H9 (cell line): Measurements from ENCODE around the gene MLLT3. TPM values are rescaled to one million over a fixed set of nuclear protein-coding genes. Genes with fewer than 3 reads are reported as not detected.

Experiments
- DNase-seq: peaks from one replicate; pipeline ENCODE4 v3.0.0-alpha.2; 2017
- H2AFZ ChIP-seq: one replicate; pipeline ENCODE4 v1.6.1; 2013; ENCODE audit warnings: mild to moderate bottlenecking, low read length, control low read depth, moderate library complexity
- H2AK5ac ChIP-seq: 2 replicates; pipeline ENCODE4 v1.6.1; 2013; ENCODE audit warnings: low read length, control low read depth, mixed read lengths; ENCODE audit not compliant: insufficient read length
- H2BK120ac ChIP-seq: one replicate; pipeline ENCODE4 v1.6.1; 2013; ENCODE audit warnings: low read depth, mild to moderate bottlenecking, low read length, control low read depth, inconsistent platforms; ENCODE audit not compliant: poor library complexity, severe bottlenecking
- H2BK12ac ChIP-seq: 2 replicates; pipeline ENCODE4 v1.6.1; 2013; ENCODE audit warnings: low read length, control low read depth, mixed read lengths, low read depth; ENCODE audit not compliant: insufficient read length
- H2BK15ac ChIP-seq: 2 replicates; pipeline ENCODE4 v1.6.1; 2013; ENCODE audit warnings: low read depth, low read length, control low read depth
- H2BK20ac ChIP-seq: one replicate; pipeline ENCODE4 v1.6.1; 2013; ENCODE audit warnings: low read depth, mild to moderate bottlenecking, low read length, control low read depth, inconsistent platforms; ENCODE audit not compliant: poor library complexity, severe bottlenecking
- H2BK5ac ChIP-seq: 2 replicates; pipeline ENCODE4 v1.6.1; 2013; ENCODE audit warnings: low read length, control low read depth, mixed read lengths; ENCODE audit not compliant: insufficient read length
- H3K14ac ChIP-seq: 2 replicates; pipeline ENCODE4 v1.6.1; 2013; ENCODE audit warnings: low read length, control low read depth; ENCODE audit not compliant: insufficient read depth
- H3K18ac ChIP-seq: 2 replicates; pipeline ENCODE4 v1.6.1; 2013; ENCODE audit warnings: low read depth, mild to moderate bottlenecking, mixed read lengths, low read length, control low read depth; ENCODE audit not compliant: insufficient read length
- H3K23ac ChIP-seq: 2 replicates; pipeline ENCODE4 v1.6.1; 2013; ENCODE audit warnings: low read length, control low read depth, mixed read lengths, low read depth; ENCODE audit not compliant: insufficient read length
- H3K23me2 ChIP-seq: 2 replicates; pipeline ENCODE4 v1.6.1; 2013; ENCODE audit warnings: low read depth, mild to moderate bottlenecking, mixed read lengths, low read length, control low read depth; ENCODE audit not compliant: insufficient read length, poor library complexity, severe bottlenecking
- H3K27ac ChIP-seq: 2 replicates; pipeline ENCODE4 v1.5.1; 2013; ENCODE audit warnings: low read length, control low read depth, mixed read lengths, low read depth; ENCODE audit not compliant: insufficient read length
- H3K27me3 ChIP-seq: 2 replicates; pipeline ENCODE4 v1.6.1; 2013; ENCODE audit warnings: low read length, control low read depth, inconsistent platforms; ENCODE audit not compliant: insufficient read depth
- H3K4ac ChIP-seq: 2 replicates; pipeline ENCODE4 v1.6.1; 2013; ENCODE audit warnings: low read depth, mild to moderate bottlenecking, control low read depth, inconsistent platforms, low read length, moderate library complexity
- H3K4me1 ChIP-seq: 2 replicates; pipeline ENCODE4 v1.6.1; 2013; ENCODE audit warnings: low read length, control low read depth, inconsistent platforms; ENCODE audit not compliant: insufficient read depth
- H3K4me2 ChIP-seq: 2 replicates; pipeline ENCODE4 v1.6.1; 2013; ENCODE audit warnings: low read length, control low read depth, mixed read lengths; ENCODE audit not compliant: insufficient read length, insufficient read depth
- H3K56ac ChIP-seq: 2 replicates; pipeline ENCODE4 v1.6.1; 2013; ENCODE audit warnings: low read depth, mild to moderate bottlenecking, mixed read lengths, low read length, control low read depth; ENCODE audit not compliant: insufficient read length
- H3K79me1 ChIP-seq: 2 replicates; pipeline ENCODE4 v1.6.1; 2013; ENCODE audit warnings: low read depth, mild to moderate bottlenecking, moderate library complexity, low read length, control low read depth, inconsistent platforms; ENCODE audit not compliant: insufficient read depth, poor library complexity, severe bottlenecking
- H3K79me2 ChIP-seq: 2 replicates; pipeline ENCODE4 v1.6.1; 2013; ENCODE audit warnings: low read length, control low read depth, inconsistent platforms; ENCODE audit not compliant: insufficient read depth
- H3K9ac ChIP-seq: 2 replicates; pipeline ENCODE4 v1.6.1; 2013; ENCODE audit warnings: low read length, control low read depth, mixed read lengths; ENCODE audit not compliant: insufficient read length; ENCODE audit errors: extremely low read depth
- H3K9me3 ChIP-seq: one replicate; pipeline ENCODE4 v1.6.1; 2013; ENCODE audit warnings: low read depth, low read length, inconsistent platforms; ENCODE audit not compliant: control insufficient read depth
- H3T11ph ChIP-seq: one replicate; pipeline ENCODE4 v1.6.1; 2013; ENCODE audit warnings: mild to moderate bottlenecking, low read length, control low read depth, inconsistent platforms
- H4K20me1 ChIP-seq: one replicate; pipeline ENCODE4 v1.6.1; 2013; ENCODE audit not compliant: control insufficient read depth, insufficient read length, insufficient read depth
- H4K5ac ChIP-seq: 2 replicates; pipeline ENCODE4 v1.6.1; 2013; ENCODE audit warnings: low read depth, mild to moderate bottlenecking, mixed read lengths, low read length, control low read depth; ENCODE audit not compliant: insufficient read length
- H4K8ac ChIP-seq: replicated peaks from 2 replicates; pipeline ENCODE4 v1.6.1; 2013; ENCODE audit warnings: low read length, control low read depth, mixed read lengths, low read depth; ENCODE audit not compliant: insufficient read length
- H4K91ac ChIP-seq: 2 replicates; pipeline ENCODE4 v1.6.1; 2013; ENCODE audit warnings: low read depth, mild to moderate bottlenecking, moderate library complexity, mixed read lengths, low read length, control low read depth; ENCODE audit not compliant: insufficient read length
- H3K27ac Mint-ChIP-seq, 3 experiments: 2 replicates in 2 of 3; 3 replicates in 1 of 3; pipeline ENCODE4 v1.8.0; 2020 to 2021; ENCODE audit warnings: mixed read lengths in 3 of 3, mild to moderate bottlenecking in 1 of 3, moderate library complexity in 1 of 3
- H3K27me3 Mint-ChIP-seq: 2 replicates; pipeline ENCODE4 v1.8.0; 2021; ENCODE audit warnings: low read depth, mild to moderate bottlenecking, moderate library complexity, mixed read lengths
- H3K36me3 Mint-ChIP-seq, 3 experiments: 2 replicates in 2 of 3; 3 replicates in 1 of 3; pipeline ENCODE4 v1.8.0; 2020 to 2021; ENCODE audit warnings: low read depth in 3 of 3, mixed read lengths in 3 of 3; ENCODE audit not compliant: insufficient read depth in 1 of 3
- H3K4me1 Mint-ChIP-seq, 2 experiments: 2 replicates each; pipeline ENCODE4 v1.8.0; 2020; ENCODE audit warnings: mixed read lengths in 2 of 2
- H3K4me3 Mint-ChIP-seq, 2 experiments: 2 replicates in 1 of 2; 3 replicates in 1 of 2; pipeline ENCODE4 v1.8.0; 2020 to 2021; ENCODE audit warnings: mild to moderate bottlenecking in 2 of 2, mixed read lengths in 2 of 2, moderate library complexity in 1 of 2
- H3K9me3 Mint-ChIP-seq, 2 experiments: 2 replicates in 1 of 2; 3 replicates in 1 of 2; pipeline ENCODE4 v1.8.0; 2020; ENCODE audit warnings: mild to moderate bottlenecking in 2 of 2, mixed read lengths in 2 of 2, moderate library complexity in 1 of 2
- WGBS: extraction: QIAGEN DNeasy Blood & Tissue Kit; methylation state at CpG from one replicate; pipeline ENCODE4 v1.1.7; 2013; ENCODE audit warnings: missing lambda C conversion rate, low lambda C conversion rate, mixed read lengths; ENCODE audit not compliant: insufficient read length; ENCODE audit errors: extremely low coverage; 5-methylcytosine and 5-hydroxymethylcytosine counted together
- total RNA-seq: library from RNA; stranded (reverse); gene quantifications from 2 replicates; pipeline ENCODE4 v1.2.1, GENCODE V29; 2021
- TF ChIP-seq, protein P1 (sequence below): fragments of 200-600 bp; sonication (generic); conservative IDR thresholded peaks from 3 replicates; pipeline ENCODE4 v1.8.0; 2021; ENCODE audit warnings: antibody characterized with exemption, mild to moderate bottlenecking

The MLLT3 gene
- total RNA-seq, 1 experiment from 2014 or later, result 3.9 TPM

- no peak overlapping the region for H2BK15ac ChIP-seq
- no peak overlapping the region for H3K18ac ChIP-seq
- H2AK5ac ChIP-seq, result no peak overlapping the region
- H3K27me3 Mint-ChIP-seq, result peaks cover 44% of the 10 kb centered on the region
- H3K27me3 ChIP-seq, result peaks cover 26% of the 10 kb centered on the region
- no peaks in the 10 kb centered on the region for H3K4me1 ChIP-seq
- TF ChIP-seq, protein P1, sequence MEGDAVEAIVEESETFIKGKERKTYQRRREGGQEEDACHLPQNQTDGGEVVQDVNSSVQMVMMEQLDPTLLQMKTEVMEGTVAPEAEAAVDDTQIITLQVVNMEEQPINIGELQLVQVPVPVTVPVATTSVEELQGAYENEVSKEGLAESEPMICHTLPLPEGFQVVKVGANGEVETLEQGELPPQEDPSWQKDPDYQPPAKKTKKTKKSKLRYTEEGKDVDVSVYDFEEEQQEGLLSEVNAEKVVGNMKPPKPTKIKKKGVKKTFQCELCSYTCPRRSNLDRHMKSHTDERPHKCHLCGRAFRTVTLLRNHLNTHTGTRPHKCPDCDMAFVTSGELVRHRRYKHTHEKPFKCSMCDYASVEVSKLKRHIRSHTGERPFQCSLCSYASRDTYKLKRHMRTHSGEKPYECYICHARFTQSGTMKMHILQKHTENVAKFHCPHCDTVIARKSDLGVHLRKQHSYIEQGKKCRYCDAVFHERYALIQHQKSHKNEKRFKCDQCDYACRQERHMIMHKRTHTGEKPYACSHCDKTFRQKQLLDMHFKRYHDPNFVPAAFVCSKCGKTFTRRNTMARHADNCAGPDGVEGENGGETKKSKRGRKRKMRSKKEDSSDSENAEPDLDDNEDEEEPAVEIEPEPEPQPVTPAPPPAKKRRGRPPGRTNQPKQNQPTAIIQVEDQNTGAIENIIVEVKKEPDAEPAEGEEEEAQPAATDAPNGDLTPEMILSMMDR, result no peak
- H4K5ac ChIP-seq, result no peak overlapping the region
- H4K20me1 ChIP-seq, result no peaks in the 10 kb centered on the region
- H3K36me3 Mint-ChIP-seq, result no peaks in the 10 kb centered on the region
- no peaks in the 10 kb centered on the region for H3K9me3 Mint-ChIP-seq
- no peak overlapping the region for H3K9ac ChIP-seq
- no peaks in the 10 kb centered on the region for H3K9me3 ChIP-seq
- no peaks in the 10 kb centered on the region for H3K79me1 ChIP-seq
- no peak overlapping the region for H2BK5ac ChIP-seq
- H4K91ac ChIP-seq, result no peak overlapping the region
- no peak overlapping the region for H2BK120ac ChIP-seq
- H3K14ac ChIP-seq, result no peak overlapping the region
- H3K4me3 Mint-ChIP-seq, result peak overlapping the region in 1 of 2 experiments; percentile 93; a peak in 3 of 5 replicates
- DNase-seq, result no peak
- H3K4me1 Mint-ChIP-seq, result peaks cover 23 to 35% of the 10 kb centered on the region in 2 experiments
- no peak overlapping the region for H2BK20ac ChIP-seq
- H2AFZ ChIP-seq, result no peak overlapping the region
- no peak overlapping the region for H3T11ph ChIP-seq
- no peak overlapping the region for H3K27ac ChIP-seq
- peak overlapping the region; percentile 95 for H3K4me2 ChIP-seq
- no peak overlapping the region for H3K23ac ChIP-seq
- H2BK12ac ChIP-seq, result no peak overlapping the region
- no CpG with 5 or more reads among the region's 2 CpGs for WGBS
- H3K27ac Mint-ChIP-seq, result no peak overlapping the region
- H4K8ac ChIP-seq, result no peak overlapping the region
- H3K4ac ChIP-seq, result no peak overlapping the region
- no peak overlapping the region for H3K56ac ChIP-seq
- H3K79me2 ChIP-seq, result no peaks in the 10 kb centered on the region
- H3K23me2 ChIP-seq, result peaks cover 25% of the 10 kb centered on the region
These were observed 2.7 kb upstream of the MLLT3 start for GRCh38 chr9:20625003-20625349.
